ENCODE measurements around the gene EVX2.

DNA sequence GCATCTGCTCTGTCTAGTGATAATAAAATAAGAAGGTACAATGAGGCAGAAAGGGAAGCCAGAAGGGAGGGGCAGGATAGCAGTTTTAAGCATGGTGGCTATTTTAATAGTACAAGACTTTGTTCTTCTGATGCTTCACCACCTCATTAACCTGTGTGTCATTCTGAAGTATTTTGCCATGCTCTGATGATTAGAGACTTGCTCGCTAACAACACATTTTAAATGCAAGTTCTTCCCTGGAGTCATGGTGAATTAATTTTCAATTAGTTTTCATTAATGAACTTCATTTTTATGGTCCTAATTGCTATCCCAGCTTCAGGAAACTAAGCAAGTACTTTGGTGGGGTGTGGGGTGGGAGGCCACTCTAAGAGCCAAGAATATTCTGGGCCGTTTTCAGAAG is 56.0 kb downstream of the EVX2 start:
- TF ChIP-seq, protein P1, sequence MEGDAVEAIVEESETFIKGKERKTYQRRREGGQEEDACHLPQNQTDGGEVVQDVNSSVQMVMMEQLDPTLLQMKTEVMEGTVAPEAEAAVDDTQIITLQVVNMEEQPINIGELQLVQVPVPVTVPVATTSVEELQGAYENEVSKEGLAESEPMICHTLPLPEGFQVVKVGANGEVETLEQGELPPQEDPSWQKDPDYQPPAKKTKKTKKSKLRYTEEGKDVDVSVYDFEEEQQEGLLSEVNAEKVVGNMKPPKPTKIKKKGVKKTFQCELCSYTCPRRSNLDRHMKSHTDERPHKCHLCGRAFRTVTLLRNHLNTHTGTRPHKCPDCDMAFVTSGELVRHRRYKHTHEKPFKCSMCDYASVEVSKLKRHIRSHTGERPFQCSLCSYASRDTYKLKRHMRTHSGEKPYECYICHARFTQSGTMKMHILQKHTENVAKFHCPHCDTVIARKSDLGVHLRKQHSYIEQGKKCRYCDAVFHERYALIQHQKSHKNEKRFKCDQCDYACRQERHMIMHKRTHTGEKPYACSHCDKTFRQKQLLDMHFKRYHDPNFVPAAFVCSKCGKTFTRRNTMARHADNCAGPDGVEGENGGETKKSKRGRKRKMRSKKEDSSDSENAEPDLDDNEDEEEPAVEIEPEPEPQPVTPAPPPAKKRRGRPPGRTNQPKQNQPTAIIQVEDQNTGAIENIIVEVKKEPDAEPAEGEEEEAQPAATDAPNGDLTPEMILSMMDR (IDR thresholded peaks at IDR 0.05) = no peak
- TF ChIP-seq POLR2A (IDR thresholded peaks at IDR 0.05) (no peak), POLR2AphosphoS5 (IDR thresholded peaks at IDR 0.05) (no peak)

Measured in prostate gland (tissue), 2 donors.